ENCODE measurements around the gene CALHM3.
"Not testable (repeated sequence)": the region's sequence is repeated elsewhere in the genome, so short reads cannot be mapped to it uniquely, and the experiment has no call there.

The CALHM3 gene

GRCh38 chr10:103479135-103479534, at the start of gene CALHM3:
CALHM3 (minus strand) TSS chr10:103479240; CDS start chr10:103479032, 208 bp downstream.
- no peak for DNase-seq

- no peak for DNase-seq
Observed at GRCh38 chr10:103528549-103528948, 49.5 kb upstream of the CALHM3 start.

- DNase-seq, result not testable (repeated sequence)
Observed at GRCh38 chr10:103527476-103527875, 48.4 kb upstream of the CALHM3 start.

- DNase-seq, result no peak
Observed at GRCh38 chr10:103525901-103526300, 46.9 kb upstream of the CALHM3 start.

GRCh38 chr10:103523683-103524082, 44.6 kb upstream of the CALHM3 start:
- no peak for DNase-seq

GRCh38 chr10:103522006-103522405, 43.0 kb upstream of the CALHM3 start:
- not testable (repeated sequence) for DNase-seq

GRCh38 chr10:103519798-103520197, 40.8 kb upstream of the CALHM3 start:
- DNase-seq, result no peak

- DNase-seq, result no peak
Observed at GRCh38 chr10:103517234-103518085, 38.4 kb upstream of the CALHM3 start.

- DNase-seq, result no peak
Observed at GRCh38 chr10:103514244-103514643, 35.2 kb upstream of the CALHM3 start.

- no peak for DNase-seq
Observed at GRCh38 chr10:103513380-103514060, 34.5 kb upstream of the CALHM3 start.

- no peak for DNase-seq
Observed at GRCh38 chr10:103512591-103513379, 33.7 kb upstream of the CALHM3 start.

- no peak for DNase-seq
Observed at GRCh38 chr10:103512166-103512565, 33.1 kb upstream of the CALHM3 start.

- DNase-seq, result no peak
Observed at GRCh38 chr10:103510791-103511752, 32.0 kb upstream of the CALHM3 start.

- no peak for DNase-seq
Observed at GRCh38 chr10:103510046-103510685, 31.1 kb upstream of the CALHM3 start.

GRCh38 chr10:103507235-103508191, 28.5 kb upstream of the CALHM3 start:
- DNase-seq, result no peak

- no peak for DNase-seq
Observed at GRCh38 chr10:103506061-103506460, 27.0 kb upstream of the CALHM3 start.

GRCh38 chr10:103504181-103504783, 25.2 kb upstream of the CALHM3 start:
- DNase-seq, result peak; percentile 17

GRCh38 chr10:103503777-103504176, 24.7 kb upstream of the CALHM3 start:
- not testable (repeated sequence) for DNase-seq

GRCh38 chr10:103502849-103503660, 24.0 kb upstream of the CALHM3 start:
- DNase-seq, result no peak

All from inflammatory macrophage treated with lipopolysaccharide for 4 hours (primary cell).